Measurements from ENCODE around the gene MISP3.

DNA sequence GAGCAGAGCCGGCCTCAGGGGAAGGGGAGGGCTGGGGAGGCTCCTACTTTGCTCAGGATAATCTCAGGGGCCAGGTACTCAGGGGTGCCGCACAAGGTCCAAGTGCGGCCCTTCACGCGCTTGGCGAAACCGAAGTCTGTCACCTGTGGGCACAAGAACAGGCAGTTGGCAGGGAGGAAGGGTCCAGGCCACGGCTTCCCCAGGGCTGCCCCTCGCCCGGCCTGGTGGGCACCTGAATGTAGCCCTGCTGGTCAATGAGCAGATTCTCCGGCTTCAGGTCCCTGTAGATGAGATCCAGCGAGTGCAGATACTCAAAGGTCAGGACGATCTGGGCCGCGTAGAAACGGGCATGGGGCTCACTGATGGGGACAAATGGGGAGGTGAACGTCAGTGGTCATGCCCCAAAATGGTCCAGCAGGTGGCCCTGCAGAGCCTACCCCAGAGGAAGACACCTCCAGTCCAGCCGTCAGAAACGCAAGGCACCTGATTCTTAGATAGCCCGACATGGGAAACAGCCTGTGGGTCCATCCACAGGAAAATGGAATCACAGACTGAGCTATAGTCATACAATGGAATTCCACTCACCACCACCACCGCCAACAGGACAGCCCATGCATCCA lies 25.1 kb downstream of the MISP3 start:
- TF ChIP-seq CTCF (IDR thresholded peaks at IDR 0.05) (no peak), POLR2A (IDR thresholded peaks at IDR 0.05) (no peak), POLR2AphosphoS5 (IDR thresholded peaks at IDR 0.05; ENCODE audit: insufficient read depth in 1 of 2, low read depth in 1 of 2) (no peak)
